T-helper 2 cell (primary cell): ENCODE results near the gene RSPO3.
"Not testable (repeated sequence)": the region's sequence is repeated elsewhere in the genome, so short reads cannot be mapped to it uniquely, and the experiment has no call there.

ENCODE experiments used
- DNase-seq, 5 experiments: peaks; one replicate each; pipeline versions ENCODE4 v3.0.0 to v3.0.0-alpha.2; 2012 to 2022

RSPO3 gene

DNA sequence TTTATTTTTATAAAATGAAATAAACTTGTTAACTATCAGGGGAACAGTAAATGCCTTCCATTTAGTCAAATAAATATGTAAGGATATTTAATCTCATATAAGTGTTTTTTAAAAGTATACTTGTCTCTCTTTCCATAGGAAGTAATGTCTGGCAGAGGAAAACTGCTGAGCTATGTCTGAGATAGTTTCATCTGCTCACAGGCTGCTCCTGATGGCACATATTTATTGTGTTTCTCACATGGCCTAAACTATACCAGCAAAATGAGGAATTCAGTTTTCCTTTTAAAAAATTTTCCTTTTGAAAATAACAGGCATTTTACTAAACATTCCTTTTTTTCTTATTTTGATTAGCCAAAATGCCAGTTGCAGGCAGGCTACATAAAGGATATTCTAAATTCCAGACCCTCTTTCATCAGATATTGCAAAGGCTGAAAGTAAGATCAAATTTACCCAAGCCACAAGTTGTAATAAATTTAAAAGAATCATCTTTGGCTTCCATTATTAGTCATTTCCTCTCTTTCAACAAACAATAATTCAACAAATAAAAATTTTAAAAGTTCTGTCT lies 88.1 kb downstream of the RSPO3 start:
- DNase-seq: no peak

DNA sequence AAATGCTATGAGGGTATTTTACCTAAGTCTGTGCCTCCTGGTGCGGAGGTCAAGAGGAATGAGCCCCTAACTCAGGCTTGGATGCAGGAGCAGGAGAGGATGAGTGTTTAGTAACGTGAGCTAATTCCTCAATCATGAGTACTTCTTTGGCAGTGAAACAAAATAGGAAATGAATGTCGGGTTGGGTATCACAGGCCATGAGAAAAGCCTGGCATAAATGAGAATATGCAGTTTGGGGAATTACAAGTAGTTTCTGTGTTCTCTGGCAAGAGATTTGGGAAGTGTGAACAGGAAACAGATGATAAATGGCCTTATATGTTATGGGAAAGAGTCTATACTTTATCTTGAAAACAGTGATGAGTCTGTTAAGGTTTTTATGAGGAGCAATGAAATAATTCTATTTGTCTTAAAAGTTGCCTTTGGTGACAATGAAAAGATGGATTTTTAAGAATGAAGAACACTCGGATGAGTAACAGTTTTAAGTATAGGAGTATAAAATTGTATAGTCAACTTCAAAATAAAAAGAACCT lies 89.2 kb downstream of the RSPO3 start:
- no peak for DNase-seq

DNA sequence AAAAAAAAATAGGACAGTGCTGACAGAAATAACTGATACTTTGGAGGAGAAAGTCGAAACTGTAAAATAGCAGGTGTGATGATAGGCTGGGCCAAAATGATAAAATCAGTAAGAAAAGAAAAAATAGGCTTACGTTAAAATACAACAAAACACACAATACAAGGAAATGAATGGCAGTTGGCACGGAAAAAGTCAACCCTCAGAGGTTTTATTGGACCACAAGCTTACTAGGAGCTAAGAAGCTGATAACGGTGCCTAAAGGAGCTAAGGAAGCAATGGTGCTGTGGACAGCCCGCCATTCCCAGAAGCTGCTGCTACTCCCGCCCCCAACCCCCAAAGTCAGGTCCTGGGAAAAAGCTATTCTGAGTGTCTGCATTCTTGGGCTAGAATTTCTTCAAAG lies 92.3 kb downstream of the RSPO3 start:
- no peak for DNase-seq

DNA sequence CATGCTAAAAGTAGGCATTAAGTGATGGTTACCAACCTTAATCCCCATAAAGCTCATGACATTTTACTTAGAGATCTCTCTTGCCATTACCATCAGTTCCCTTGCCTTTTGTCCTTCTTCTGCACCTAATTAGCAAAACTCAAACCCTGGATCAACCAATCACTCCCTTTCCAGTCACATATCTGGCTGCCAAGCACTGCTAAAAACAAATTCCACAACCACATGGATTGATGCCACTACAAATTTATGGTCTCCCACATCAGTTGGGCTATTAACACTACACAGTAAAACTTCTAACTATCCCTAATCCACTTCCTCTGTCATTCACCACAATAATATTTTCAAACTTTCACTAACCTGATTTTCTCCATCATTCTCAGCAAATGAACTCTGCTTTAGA lies 93.9 kb downstream of the RSPO3 start:
- DNase-seq: no peak

DNA sequence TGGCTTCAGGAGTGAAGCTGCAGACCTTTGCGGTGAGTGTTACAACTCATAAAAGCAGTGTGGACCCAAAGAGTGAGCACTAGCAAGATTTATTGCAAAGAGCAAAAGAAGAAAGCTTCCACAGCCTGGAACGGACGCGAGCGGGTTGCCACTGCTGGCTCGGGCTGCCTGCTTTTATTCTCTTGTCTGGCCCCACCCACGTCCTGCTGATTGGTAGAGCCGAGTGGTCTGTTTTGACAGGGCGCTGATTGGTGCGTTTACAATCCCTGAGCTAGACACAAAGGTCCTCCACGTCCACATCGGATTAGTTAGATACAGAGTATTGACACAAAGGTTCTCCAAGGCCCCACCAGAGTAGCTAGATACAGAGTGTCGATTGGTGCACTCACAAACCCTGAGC lies 95.6 kb downstream of the RSPO3 start:
- DNase-seq: not testable (repeated sequence)

DNA sequence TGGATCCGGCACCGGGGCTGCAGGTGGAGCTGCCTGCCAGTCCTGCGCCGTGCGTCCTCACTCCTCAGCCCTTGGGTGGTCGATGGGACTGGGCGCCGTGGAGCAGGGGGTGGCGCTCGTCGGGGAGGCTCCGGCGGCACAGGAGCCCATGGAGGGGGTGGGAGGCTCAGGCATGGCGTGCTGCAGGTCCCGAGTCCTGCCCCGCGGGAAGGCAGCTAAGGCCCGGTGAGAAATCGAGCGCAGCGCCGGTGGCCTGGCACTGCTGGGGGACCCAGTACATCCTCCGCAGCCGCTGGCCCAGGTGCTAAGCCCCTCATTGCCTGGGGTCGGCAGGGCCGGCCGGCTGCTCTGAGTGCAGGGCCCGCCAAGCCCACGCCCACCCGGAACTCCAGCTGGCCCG lies 96.1 kb downstream of the RSPO3 start:
- not testable (repeated sequence) for DNase-seq

DNA sequence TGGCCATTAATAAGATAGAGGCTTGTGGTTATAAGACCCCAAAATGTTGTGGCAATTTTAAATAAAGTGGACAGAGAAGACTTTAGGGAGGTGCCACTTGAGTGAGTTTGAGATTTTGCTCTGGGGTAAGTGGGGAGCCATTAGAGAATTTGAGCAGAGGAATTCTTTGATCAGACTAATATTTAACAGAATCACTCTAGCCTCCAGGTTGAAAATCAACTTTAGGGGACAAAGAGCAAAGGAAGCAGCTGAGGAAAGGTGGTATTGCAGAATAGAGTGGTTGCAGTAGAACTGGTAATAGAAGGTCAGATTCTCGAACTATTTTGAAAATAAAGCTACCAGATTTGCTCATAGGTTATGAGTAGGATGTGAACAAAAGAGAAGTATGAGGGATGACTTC lies 97.5 kb downstream of the RSPO3 start:
- no peak for DNase-seq

DNA sequence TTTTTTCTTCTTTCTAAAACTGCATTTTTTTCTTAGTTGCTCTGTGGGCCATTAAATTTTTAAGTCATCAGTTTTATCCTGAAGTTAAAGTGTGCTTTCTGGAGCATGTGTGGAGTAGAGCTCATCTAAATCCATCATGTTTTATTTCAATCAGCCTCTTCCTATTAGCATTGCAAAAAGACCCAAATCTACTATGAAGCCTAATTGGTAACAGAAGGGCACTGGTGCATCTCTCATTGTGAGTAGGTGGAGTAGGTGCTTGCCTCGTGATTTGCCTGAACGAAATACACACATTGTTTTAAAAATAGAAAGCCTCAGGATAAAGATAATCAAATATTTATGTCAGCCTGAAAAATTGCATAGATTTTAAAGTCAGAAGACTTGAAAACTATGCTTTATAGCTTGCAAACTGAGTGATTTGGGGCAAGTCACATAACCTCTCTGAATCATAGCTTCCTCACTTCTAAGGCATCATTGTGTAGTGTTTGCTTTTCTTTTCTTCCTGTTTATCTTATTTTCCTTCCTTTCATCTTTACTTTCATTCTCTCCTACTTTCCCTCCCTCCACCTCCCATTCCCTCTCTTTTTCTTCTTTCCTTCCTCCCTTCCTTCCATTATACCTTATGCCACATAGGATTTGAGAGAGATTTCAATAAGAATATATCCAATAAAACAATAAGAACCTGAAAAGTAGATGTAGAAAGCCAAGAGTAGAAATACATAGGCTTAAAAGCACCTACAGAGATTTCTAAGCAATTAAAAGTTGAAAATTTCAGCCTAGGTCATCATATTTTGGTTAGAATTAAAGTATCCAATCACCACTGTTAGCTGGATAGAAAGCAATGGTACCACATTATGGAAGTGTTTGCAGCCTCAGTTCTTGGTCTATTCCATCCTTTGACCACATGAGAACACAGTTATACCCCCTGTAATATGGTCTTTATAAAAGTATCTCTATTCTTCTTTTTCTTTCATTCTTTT lies 98.6 kb downstream of the RSPO3 start:
- DNase-seq: no peak

DNA sequence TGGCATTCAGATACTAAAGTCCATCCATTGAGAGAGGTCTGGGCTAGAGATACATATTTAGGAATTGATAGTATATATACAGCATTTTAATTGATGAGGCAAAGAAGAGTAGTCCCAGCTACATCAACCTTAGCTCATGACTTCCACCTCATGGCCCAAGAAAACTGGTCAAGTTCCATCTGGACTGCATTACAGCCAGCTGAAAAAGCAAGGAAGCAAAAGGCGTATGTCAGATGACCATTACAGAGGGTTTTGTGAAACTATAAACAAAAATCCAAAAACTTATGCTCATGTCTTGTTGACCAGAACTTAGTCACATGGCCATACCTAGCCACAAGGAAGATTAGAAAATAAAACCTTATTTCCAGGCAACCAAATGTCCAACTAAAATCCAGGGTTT lies 101.4 kb downstream of the RSPO3 start:
- DNase-seq: no peak

DNA sequence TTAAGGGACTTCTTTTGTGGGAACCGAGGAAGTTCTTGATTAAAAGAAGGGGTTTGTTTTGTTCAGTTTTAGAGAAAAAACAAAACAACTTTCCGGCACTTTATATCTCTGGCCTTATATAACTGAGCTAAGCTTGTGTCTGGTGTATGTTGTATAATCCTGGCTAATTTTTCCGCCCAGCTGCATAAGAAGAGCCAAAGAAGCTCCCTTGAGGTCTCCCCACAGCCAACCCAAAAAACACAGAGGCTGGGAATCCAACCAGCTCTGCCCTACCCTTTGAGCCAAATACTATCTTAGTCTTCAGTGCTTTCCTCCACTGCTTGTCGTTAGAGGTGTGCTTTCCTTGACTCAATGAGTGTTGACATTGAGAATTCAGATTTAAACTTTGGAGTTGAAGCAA lies 102.7 kb downstream of the RSPO3 start:
- no peak for DNase-seq

DNA sequence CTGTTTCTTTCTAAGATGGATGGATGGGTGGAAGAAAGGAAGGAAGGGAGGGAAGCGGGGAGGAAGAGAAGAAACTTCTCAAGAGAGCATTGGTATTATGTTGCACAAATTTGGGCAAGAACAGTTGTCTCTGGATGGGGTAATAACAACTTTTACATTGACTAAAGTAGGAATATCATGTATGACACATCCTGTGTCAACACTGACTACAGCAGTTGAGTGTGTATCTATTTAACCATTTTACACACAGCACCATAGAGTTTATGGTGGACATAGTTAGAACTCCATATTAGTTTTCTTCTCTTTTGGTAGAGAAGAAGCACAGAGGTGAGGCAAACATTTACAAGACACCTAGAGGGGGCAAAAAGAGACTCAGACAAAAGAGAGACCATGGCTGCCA lies 103.9 kb downstream of the RSPO3 start:
- DNase-seq: no peak

DNA sequence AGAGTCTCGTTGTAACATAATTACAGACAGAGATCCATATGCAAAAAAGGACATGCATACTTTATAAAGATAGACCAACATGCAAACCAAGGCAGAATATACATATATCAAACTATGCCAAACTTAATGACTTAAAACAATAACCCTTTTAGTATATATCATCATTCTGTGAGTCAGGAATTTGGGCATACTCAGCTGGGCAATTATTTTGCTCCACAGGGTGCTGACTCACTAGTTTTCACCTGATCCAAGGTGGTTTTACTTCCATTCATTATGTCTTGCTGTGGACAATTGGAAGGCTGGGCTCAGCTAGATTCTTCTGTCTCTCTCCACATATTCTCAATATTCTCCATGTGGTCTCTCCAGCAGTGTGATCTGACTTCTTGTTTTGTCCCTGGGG lies 107.0 kb downstream of the RSPO3 start:
- no peak for DNase-seq

DNA sequence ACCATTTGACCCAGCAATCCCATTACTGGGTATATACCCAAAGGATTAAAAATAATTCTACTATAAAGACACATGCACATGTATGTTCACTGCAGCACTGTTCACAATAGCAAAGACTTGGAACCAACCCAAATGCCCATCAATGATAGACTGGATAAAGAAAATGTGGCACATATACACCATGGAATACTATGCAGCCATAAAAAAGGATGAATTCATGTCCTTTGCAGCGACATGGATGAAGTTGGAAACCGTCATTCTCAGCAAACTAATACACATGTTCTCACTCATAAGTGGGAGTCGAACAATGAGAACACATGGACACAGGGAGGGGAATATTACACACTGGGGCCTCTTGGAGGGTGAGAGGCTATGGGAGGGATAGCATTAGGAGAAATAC lies 115.3 kb downstream of the RSPO3 start:
- not testable (repeated sequence) for DNase-seq

DNA sequence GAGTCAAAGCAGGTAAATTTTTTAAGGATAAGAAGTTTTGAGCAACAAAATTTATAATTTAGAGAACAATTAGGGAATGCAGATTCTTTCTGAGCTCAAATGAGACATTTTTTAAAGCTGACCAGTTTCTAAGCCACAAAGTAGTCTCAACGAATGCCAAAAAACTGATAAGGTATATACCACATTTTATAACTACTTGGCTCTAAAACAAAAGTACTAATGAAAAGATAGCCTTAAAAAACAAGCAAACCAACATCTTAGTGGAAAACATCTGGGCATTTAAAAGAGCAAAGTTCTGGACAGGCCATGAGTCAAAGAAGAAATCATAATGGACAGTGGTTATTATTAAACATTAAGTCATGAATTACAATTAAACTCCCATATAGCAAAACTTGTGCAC lies 125.0 kb downstream of the RSPO3 start:
- no peak for DNase-seq
